ENCODE results near the gene CHCHD3. TPM values are rescaled to one million over a fixed set of nuclear protein-coding genes. Genes with fewer than 3 reads are reported as not detected.

Gene CHCHD3
- total and polyA plus RNA-seq, 7 donors = 61.7 to 93.4 (median 63.7) TPM

DNA sequence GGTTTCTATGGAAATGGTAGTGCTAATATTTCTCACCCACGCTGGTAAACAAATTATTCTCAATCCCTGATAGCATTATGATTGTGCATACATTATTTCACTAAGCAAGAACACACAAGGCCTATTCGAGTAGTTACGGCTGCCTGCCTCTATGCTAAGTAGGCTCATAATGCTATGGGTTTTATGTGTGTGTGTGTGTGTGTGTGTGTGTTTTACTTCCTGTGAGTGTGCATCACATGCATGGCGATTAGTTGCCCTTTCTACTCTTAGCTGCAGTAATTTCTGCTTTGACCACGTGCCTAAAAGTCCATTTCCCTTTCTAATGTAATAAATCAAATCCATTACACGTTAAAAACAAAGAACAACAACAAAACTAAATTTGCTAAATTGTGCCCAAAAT, 117.0 kb downstream of the CHCHD3 start:
- Histone ChIP-seq H3K4me1 (peaks cover 0 to 9% (median 4%) of the 10 kb centered on the region in 4 donors), H3K4me3 (no peak overlapping the region), H3K27me3 (no peaks in the 10 kb centered on the region), H3K36me3 (no peaks in the 10 kb centered on the region), H3K27ac (no peak overlapping the region), H3K9me3 (no peaks in the 10 kb centered on the region)
- TF ChIP-seq, protein P1, sequence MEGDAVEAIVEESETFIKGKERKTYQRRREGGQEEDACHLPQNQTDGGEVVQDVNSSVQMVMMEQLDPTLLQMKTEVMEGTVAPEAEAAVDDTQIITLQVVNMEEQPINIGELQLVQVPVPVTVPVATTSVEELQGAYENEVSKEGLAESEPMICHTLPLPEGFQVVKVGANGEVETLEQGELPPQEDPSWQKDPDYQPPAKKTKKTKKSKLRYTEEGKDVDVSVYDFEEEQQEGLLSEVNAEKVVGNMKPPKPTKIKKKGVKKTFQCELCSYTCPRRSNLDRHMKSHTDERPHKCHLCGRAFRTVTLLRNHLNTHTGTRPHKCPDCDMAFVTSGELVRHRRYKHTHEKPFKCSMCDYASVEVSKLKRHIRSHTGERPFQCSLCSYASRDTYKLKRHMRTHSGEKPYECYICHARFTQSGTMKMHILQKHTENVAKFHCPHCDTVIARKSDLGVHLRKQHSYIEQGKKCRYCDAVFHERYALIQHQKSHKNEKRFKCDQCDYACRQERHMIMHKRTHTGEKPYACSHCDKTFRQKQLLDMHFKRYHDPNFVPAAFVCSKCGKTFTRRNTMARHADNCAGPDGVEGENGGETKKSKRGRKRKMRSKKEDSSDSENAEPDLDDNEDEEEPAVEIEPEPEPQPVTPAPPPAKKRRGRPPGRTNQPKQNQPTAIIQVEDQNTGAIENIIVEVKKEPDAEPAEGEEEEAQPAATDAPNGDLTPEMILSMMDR (IDR thresholded peaks at IDR 0.05) = no peak
- TF ChIP-seq POLR2A (IDR thresholded peaks at IDR 0.05) (no peak), EP300 (IDR thresholded peaks at IDR 0.05) (no peak), POLR2AphosphoS5 (IDR thresholded peaks at IDR 0.05) (no peak)
- WGBS, 2 donors = 72 to 86% methylated on average over 6 of the region's 6 CpGs
- intact Hi-C loops (cut with DNase I) = no loop called here
- DNase-seq = no peak

DNA sequence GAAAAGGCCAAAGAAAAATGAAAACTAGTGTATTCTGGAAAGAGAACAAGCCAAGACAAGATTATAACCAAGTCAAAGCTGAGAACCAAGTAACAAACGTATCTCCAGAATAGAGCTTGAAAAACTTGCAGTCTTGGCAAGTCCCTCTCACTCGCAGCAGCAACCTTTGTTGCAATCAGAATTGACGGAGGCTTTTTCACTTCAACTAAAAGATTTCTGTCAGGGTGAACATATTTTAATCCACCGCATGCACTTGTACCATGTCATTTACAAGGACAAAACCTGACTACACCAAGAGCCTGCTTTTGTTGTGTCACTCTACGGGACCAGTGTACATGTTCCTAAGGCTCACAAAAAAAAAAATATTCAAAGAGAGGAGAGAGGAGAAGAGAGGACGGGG, 122.0 kb downstream of the CHCHD3 start:
- Histone ChIP-seq H3K4me3 (no peak overlapping the region), H3K9me3 (no peaks in the 10 kb centered on the region), H3K36me3 (no peaks in the 10 kb centered on the region), H3K27me3 (no peaks in the 10 kb centered on the region), H3K27ac (no peak overlapping the region), H3K4me1 (no peaks in the 10 kb centered on the region)
- 95 to 98% methylated on average over 6 of the region's 6 CpGs for whole genome bisulfite sequencing, 2 donors
- DNase-seq = no peak
- TF ChIP-seq EP300 (IDR thresholded peaks at IDR 0.05) = no peak
- no peak for TF ChIP-seq POLR2A (IDR thresholded peaks at IDR 0.05)
- TF ChIP-seq, protein P1 (IDR thresholded peaks at IDR 0.05) = no peak
- no peak for TF ChIP-seq POLR2AphosphoS5 (IDR thresholded peaks at IDR 0.05)
- intact Hi-C loops (cut with DNase I) = no loop called here

DNA sequence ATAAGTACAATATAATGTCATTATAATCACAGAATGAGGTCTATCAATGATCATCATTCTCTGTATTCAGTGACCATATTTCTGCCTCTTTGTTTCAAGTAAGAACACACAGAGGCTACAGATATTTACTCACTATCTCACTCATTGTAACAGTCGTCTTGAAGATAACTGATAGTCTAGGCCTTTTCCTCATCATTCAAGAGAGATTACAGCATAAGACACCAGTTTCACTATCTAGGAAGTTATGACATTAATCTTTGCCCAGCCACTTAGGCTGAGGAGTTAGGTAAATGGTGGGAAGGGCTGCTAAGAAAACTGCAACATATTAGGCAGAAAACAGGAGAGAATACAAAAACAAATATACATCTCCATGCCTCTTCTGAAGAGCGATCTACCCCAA, 125.3 kb downstream of the CHCHD3 start:
- DNase-seq = no peak
- no peaks in the 10 kb centered on the region for H3K36me3 ChIP-seq
- H3K27ac ChIP-seq = no peak overlapping the region
- TF ChIP-seq EP300 (IDR thresholded peaks at IDR 0.05) (no peak), POLR2AphosphoS5 (IDR thresholded peaks at IDR 0.05) (no peak), POLR2A (IDR thresholded peaks at IDR 0.05) (no peak)
- TF ChIP-seq, protein P1 (IDR thresholded peaks at IDR 0.05) = no peak
- WGBS, 2 donors = 82 to 88% methylated on average over 2 of the region's 2 CpGs
- H3K9me3 ChIP-seq = no peaks in the 10 kb centered on the region
- no peaks in the 10 kb centered on the region for H3K4me1 ChIP-seq
- intact Hi-C loops (cut with DNase I) = no loop called here
- no peak overlapping the region for H3K4me3 ChIP-seq
- no peaks in the 10 kb centered on the region for H3K27me3 ChIP-seq

DNA sequence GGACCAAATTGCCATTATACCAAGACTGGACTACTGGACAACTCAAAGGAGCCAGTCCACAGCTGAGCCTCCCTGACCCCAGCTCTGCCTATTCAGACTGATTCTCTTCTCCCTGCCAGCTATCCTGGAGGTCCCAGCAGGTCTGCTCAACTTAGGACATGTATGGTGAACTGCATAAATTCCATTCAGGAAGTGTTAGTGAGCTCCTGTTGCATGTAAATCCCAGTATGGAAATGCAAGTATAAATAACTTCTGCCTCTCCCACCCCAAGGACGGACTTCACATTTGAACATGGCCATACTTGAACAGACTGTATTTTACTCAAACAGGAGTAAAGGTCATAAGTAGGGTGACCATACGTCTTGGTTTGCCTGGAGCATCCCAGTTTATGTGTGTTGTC, 128.4 kb downstream of the CHCHD3 start:
- H3K4me1 ChIP-seq = no peaks in the 10 kb centered on the region
- 42 to 74% methylated on average over 2 of the region's 2 CpGs for WGBS, 2 donors

More for the DNA sequence above, 128.4 kb downstream of the CHCHD3 start:
- DNase-seq = no peak
- Histone ChIP-seq H3K36me3 (no peaks in the 10 kb centered on the region), H3K27ac (no peak overlapping the region), H3K9me3 (no peaks in the 10 kb centered on the region), H3K4me3 (no peak overlapping the region), H3K27me3 (no peaks in the 10 kb centered on the region)
- TF ChIP-seq EP300 (IDR thresholded peaks at IDR 0.05) (no peak), POLR2AphosphoS5 (IDR thresholded peaks at IDR 0.05) (no peak), POLR2A (IDR thresholded peaks at IDR 0.05) (no peak)
- TF ChIP-seq, protein P1 (IDR thresholded peaks at IDR 0.05) = no peak
- intact Hi-C loops (cut with DNase I) = no loop called here
